ENCODE data around the gene FTH1. TPM values are rescaled to one million over a fixed set of nuclear protein-coding genes. Genes with fewer than 3 reads are reported as not detected.

The FTH1 gene
- total and polyA plus RNA-seq, 2 of the 13 experiments (the other 11 are each of a cell fraction or from before 2014, with no cell fraction given): 607 to 760 TPM

GRCh38 chr11:61996933-61997332 is 29.5 kb upstream of the FTH1 start (continued):
- TF ChIP-seq DBP (CRISPR knock-in tag; IDR thresholded peaks at IDR 0.05; ENCODE audit: not compliant biosample characterization) (no peak), HDAC1 (CRISPR knock-in tag; IDR thresholded peaks at IDR 0.05) (0 out of 2 replicates have a peak, but pooled peaks have one; percentile 21), ZNF276 (CRISPR knock-in tag; IDR thresholded peaks at IDR 0.05; ENCODE audit: low read depth) (no peak), HDAC2 (CRISPR knock-in tag; IDR thresholded peaks at IDR 0.05) (peak; percentile 57; the same call in 1 of the 2 replicates), ZNF282 (IDR thresholded peaks at IDR 0.05; ENCODE audit: partially characterized antibody) (no peak), ZBTB26 (CRISPR knock-in tag; IDR thresholded peaks at IDR 0.05; ENCODE audit: borderline replicate concordance) (peak; percentile 44; the same call in 1 of the 2 replicates), MTF1 (CRISPR knock-in tag; IDR thresholded peaks at IDR 0.05) (no peak), XRCC5 (optimal IDR thresholded peaks at IDR 0.05; ENCODE audit: low read length) (peak; percentile 72), HMGA1 (CRISPR knock-in tag; conservative IDR thresholded peaks at IDR 0.05) (no peak), ATF2 (CRISPR knock-in tag; IDR thresholded peaks at IDR 0.05) (peak; percentile 30; the same call in 1 of the 2 replicates), SNAPC5 (CRISPR knock-in tag; IDR thresholded peaks at IDR 0.05; ENCODE audit: borderline replicate concordance) (no peak), STAG1 (CRISPR knock-in tag; IDR thresholded peaks at IDR 0.05) (peak; percentile 48), CREBL2 (CRISPR knock-in tag; IDR thresholded peaks at IDR 0.05; ENCODE audit: borderline replicate concordance) (no peak), EP300 (IDR thresholded peaks at IDR 0.05; ENCODE audit: low read depth in 2 of 2, low read length in 2 of 2) (0 out of 4 replicates have a peak, but pooled peaks of 1 of the 2 experiments have one; percentile 10), EP300 (CRISPR knock-in tag; IDR thresholded peaks at IDR 0.05; ENCODE audit: borderline replicate concordance) (no peak), KLF13 (CRISPR knock-in tag; IDR thresholded peaks at IDR 0.05) (no peak), SMARCC2 (IDR thresholded peaks at IDR 0.05) (no peak), HNF4A (CRISPR knock-in tag; IDR thresholded peaks at IDR 0.05) (peak; percentile 62), ZMYM4 (CRISPR knock-in tag; IDR thresholded peaks at IDR 0.05) (peak; percentile 59), SALL1 (CRISPR knock-in tag; IDR thresholded peaks at IDR 0.05) (peak; percentile 53; the same call in 1 of the 2 replicates), PATZ1 (CRISPR knock-in tag; IDR thresholded peaks at IDR 0.05) (0 out of 2 replicates have a peak, but pooled peaks have one; percentile 38), ZNF383 (CRISPR knock-in tag; IDR thresholded peaks at IDR 0.05; ENCODE audit: borderline replicate concordance) (no peak), SP1 (IDR thresholded peaks at IDR 0.05) (no peak), SP1 (CRISPR knock-in tag; IDR thresholded peaks at IDR 0.05) (no peak)

Data from HepG2 (cell line).